Loucy (cell line): ENCODE results near the gene QRICH1.

Source experiments
- H2AFZ ChIP-seq: fragments of 200-600 bp; sonication (generic); 2 replicates; pipeline ENCODE4 v1.6.0; 2016; ENCODE audit warnings: antibody characterized with exemption, mild to moderate bottlenecking, low read length, moderate library complexity
- H3F3A ChIP-seq: fragments of 200-600 bp; 2 replicates; pipeline ENCODE4 v1.6.0; 2016; ENCODE audit warnings: antibody characterized with exemption, low read depth, mild to moderate bottlenecking
- H3K27me3 ChIP-seq: fragments of 200-600 bp; sonication (generic); 2 replicates; pipeline ENCODE4 v1.6.1; 2014; ENCODE audit warnings: low read length, mild to moderate bottlenecking; ENCODE audit not compliant: insufficient read depth, poor library complexity, severe bottlenecking
- H3K36me3 ChIP-seq: fragments of 200-600 bp; sonication (generic); 2 replicates; pipeline ENCODE4 v1.6.1; 2016; ENCODE audit warnings: low read length; ENCODE audit not compliant: insufficient read depth
- H3K4me1 ChIP-seq: fragments of 200-600 bp; sonication (generic); 2 replicates; pipeline ENCODE4 v1.5.1; 2014; ENCODE audit warnings: low read length, mild to moderate bottlenecking; ENCODE audit not compliant: insufficient read depth, poor library complexity, severe bottlenecking
- H3K4me2 ChIP-seq: fragments of 200-600 bp; sonication (generic); 2 replicates; pipeline ENCODE4 v1.6.0; 2014; ENCODE audit warnings: antibody characterized with exemption, low read length, low read depth, mild to moderate bottlenecking; ENCODE audit not compliant: poor library complexity, severe bottlenecking
- H3K4me3 ChIP-seq: fragments of 200-600 bp; sonication (generic); 2 replicates; pipeline ENCODE4 v1.5.1; 2014; ENCODE audit warnings: low read length, mild to moderate bottlenecking, mixed read lengths; ENCODE audit not compliant: poor library complexity, severe bottlenecking
- H3K79me2 ChIP-seq: fragments of 200-600 bp; sonication (generic); 2 replicates; pipeline ENCODE4 v1.6.1; 2014; ENCODE audit warnings: low read length; ENCODE audit not compliant: insufficient read depth
- H3K9ac ChIP-seq: fragments of 200-600 bp; sonication (generic); 2 replicates; pipeline ENCODE4 v1.6.0; 2014; ENCODE audit warnings: mild to moderate bottlenecking, low read depth, low read length, moderate library complexity; ENCODE audit not compliant: poor library complexity, severe bottlenecking
- H3K9me2 ChIP-seq: fragments of 200-600 bp; sonication (generic); replicated peaks from 2 replicates; pipeline ENCODE4 v1.6.1; 2016; ENCODE audit warnings: low read depth, low read length, mixed read lengths
- H3K9me3 ChIP-seq: fragments of 200-600 bp; sonication (generic); 2 replicates; pipeline ENCODE4 v1.6.1; 2014; ENCODE audit warnings: mild to moderate bottlenecking, antibody characterized with exemption, low read length, low read depth; ENCODE audit not compliant: insufficient read depth
- H4K20me1 ChIP-seq: fragments of 200-600 bp; sonication (generic); 2 replicates; pipeline ENCODE4 v1.6.0; 2014; ENCODE audit warnings: antibody characterized with exemption, low read length, mild to moderate bottlenecking; ENCODE audit not compliant: insufficient read depth, poor library complexity, severe bottlenecking
- CTCF ChIP-seq: fragments of 200-600 bp; sonication (generic); conservative IDR thresholded peaks from 2 replicates; pipeline ENCODE4 v1.5.1; 2014; ENCODE audit warnings: mild to moderate bottlenecking, antibody characterized with exemption, low read length
- EZH2phosphoT487 ChIP-seq: fragments of 200-600 bp; IDR thresholded peaks from 2 replicates; pipeline ENCODE4 v1.6.1; 2018; ENCODE audit warnings: antibody characterized with exemption, mild to moderate bottlenecking, moderate library complexity, borderline replicate concordance

The QRICH1 gene

GRCh38 chr3:49122886-49123545 lies 29.1 kb upstream of the QRICH1 start:
- no peak for TF ChIP-seq CTCF
- TF ChIP-seq EZH2phosphoT487: no peak
- no peaks in the 10 kb centered on the region for H3K27me3 ChIP-seq
- H3K9me2 ChIP-seq: no peaks in the 10 kb centered on the region
- H3K4me2 ChIP-seq: no peak overlapping the region
- H3K9me3 ChIP-seq: no peaks in the 10 kb centered on the region
- peaks cover under 1% of the 10 kb centered on the region; the same call in 1 of the 2 replicates for H3K36me3 ChIP-seq
- H3K9ac ChIP-seq: no peak overlapping the region
- H3K4me1 ChIP-seq: peaks cover 21% of the 10 kb centered on the region
- peaks cover 3% of the 10 kb centered on the region for H4K20me1 ChIP-seq
- H2AFZ ChIP-seq: no peak overlapping the region
- no peak overlapping the region for H3K4me3 ChIP-seq
- peaks cover 23% of the 10 kb centered on the region for H3K79me2 ChIP-seq
- peaks cover 7% of the 10 kb centered on the region for H3F3A ChIP-seq

GRCh38 chr3:49122451-49122850 lies 28.6 kb upstream of the QRICH1 start:
- Histone ChIP-seq H3K4me2 (no peak overlapping the region), H3F3A (peaks cover 7% of the 10 kb centered on the region), H2AFZ (no peak overlapping the region), H3K27me3 (no peaks in the 10 kb centered on the region), H3K4me3 (no peak overlapping the region), H3K9me3 (no peaks in the 10 kb centered on the region), H4K20me1 (peaks cover 3% of the 10 kb centered on the region), H3K79me2 (peaks cover 28% of the 10 kb centered on the region), H3K4me1 (peaks cover 21% of the 10 kb centered on the region), H3K36me3 (peaks cover 6% of the 10 kb centered on the region; the same call in 1 of the 2 replicates), H3K9ac (no peak overlapping the region), H3K9me2 (no peaks in the 10 kb centered on the region)
- TF ChIP-seq EZH2phosphoT487 (no peak), CTCF (no peak)

GRCh38 chr3:49122022-49122421 lies 28.2 kb upstream of the QRICH1 start:
- Histone ChIP-seq H3K4me2 (no peak overlapping the region), H3K79me2 (peaks cover 32% of the 10 kb centered on the region), H3K27me3 (no peaks in the 10 kb centered on the region), H3K9me3 (no peaks in the 10 kb centered on the region), H3K9me2 (no peaks in the 10 kb centered on the region), H3K36me3 (peaks cover 10% of the 10 kb centered on the region; the same call in 1 of the 2 replicates), H4K20me1 (peaks cover 3% of the 10 kb centered on the region), H3K4me3 (no peak overlapping the region), H3K4me1 (peaks cover 21% of the 10 kb centered on the region), H2AFZ (no peak overlapping the region), H3K9ac (no peak overlapping the region), H3F3A (peaks cover 7% of the 10 kb centered on the region)
- TF ChIP-seq EZH2phosphoT487: no peak

GRCh38 chr3:49121132-49121736 lies 27.4 kb upstream of the QRICH1 start:
- Histone ChIP-seq H3F3A (peaks cover 7% of the 10 kb centered on the region), H3K27me3 (no peaks in the 10 kb centered on the region), H3K79me2 (peaks cover 32% of the 10 kb centered on the region), H4K20me1 (peaks cover 3% of the 10 kb centered on the region), H2AFZ (peak overlapping the region; percentile 85), H3K4me3 (peak overlapping the region; percentile 86), H3K9ac (peak overlapping the region; percentile 94), H3K9me3 (no peaks in the 10 kb centered on the region), H3K9me2 (no peaks in the 10 kb centered on the region), H3K36me3 (peaks cover 18% of the 10 kb centered on the region; the same call in 1 of the 2 replicates), H3K4me2 (peak overlapping the region; percentile 93), H3K4me1 (peaks cover 21% of the 10 kb centered on the region)
- no peak for TF ChIP-seq CTCF
- no peak for TF ChIP-seq EZH2phosphoT487
